HuH-7.5 (cell line): ENCODE measurements around the gene TEAD4.
"Not testable (repeated sequence)": the region's sequence is repeated elsewhere in the genome, so short reads cannot be mapped to it uniquely, and the experiment has no call there.

Source experiments
- DNase-seq: peaks from one replicate; pipeline ENCODE4 v3.0.0; 2011; ENCODE audit warnings: low spot score

The TEAD4 gene

GRCh38 chr12:3048540-3048939 lies 89.3 kb downstream of the TEAD4 start:
- no peak for DNase-seq

- no peak for DNase-seq
These were observed 90.0 kb downstream of the TEAD4 start for GRCh38 chr12:3049176-3049575.

- DNase-seq: no peak
These were observed 90.5 kb downstream of the TEAD4 start for GRCh38 chr12:3049611-3050249.

GRCh38 chr12:3054374-3054773 lies 95.2 kb downstream of the TEAD4 start:
- DNase-seq: no peak

GRCh38 chr12:3055026-3055703 lies 96.0 kb downstream of the TEAD4 start:
- DNase-seq: no peak

GRCh38 chr12:3055704-3056467 lies 96.7 kb downstream of the TEAD4 start:
- peak; percentile 46 for DNase-seq

GRCh38 chr12:3061059-3061458 lies 101.9 kb downstream of the TEAD4 start:
- no peak for DNase-seq

- DNase-seq: no peak
These were observed 102.5 kb downstream of the TEAD4 start for GRCh38 chr12:3061501-3062215.

GRCh38 chr12:3065300-3065699 lies 106.1 kb downstream of the TEAD4 start:
- no peak for DNase-seq

- not testable (repeated sequence) for DNase-seq
These were observed 106.6 kb downstream of the TEAD4 start for GRCh38 chr12:3065846-3066245.

GRCh38 chr12:3069714-3070113 lies 110.5 kb downstream of the TEAD4 start:
- DNase-seq: no peak

- DNase-seq: no peak
These were observed 111.9 kb downstream of the TEAD4 start for GRCh38 chr12:3071107-3071506.

- DNase-seq: no peak
These were observed 112.5 kb downstream of the TEAD4 start for GRCh38 chr12:3071710-3072109.

- peak; percentile 95 for DNase-seq
These were observed 114.4 kb downstream of the TEAD4 start for GRCh38 chr12:3073438-3074250.

- no peak for DNase-seq
These were observed 116.1 kb downstream of the TEAD4 start for GRCh38 chr12:3075315-3075714.

- DNase-seq: peak; percentile 86
These were observed 117.8 kb downstream of the TEAD4 start, which contains the start of gene TSPAN9 for GRCh38 chr12:3076730-3077571. TSS of gene TSPAN9 (plus strand) at chr12:3077379. CDS start at chr12:3201194, 123,815 bp downstream.

GRCh38 chr12:3077572-3078081 lies 118.4 kb downstream of the TEAD4 start:
- no peak for DNase-seq

- peak; percentile 44 for DNase-seq
These were observed 119.1 kb downstream of the TEAD4 start for GRCh38 chr12:3078086-3078820.

- no peak for DNase-seq
These were observed 121.9 kb downstream of the TEAD4 start for GRCh38 chr12:3081091-3081490.

GRCh38 chr12:3081886-3082285 lies 122.7 kb downstream of the TEAD4 start:
- no peak for DNase-seq
